ENCODE data around the gene NCOA7. TPM values are rescaled to one million over a fixed set of nuclear protein-coding genes. Genes with fewer than 3 reads are reported as not detected.

The NCOA7 gene
- total RNA-seq, 1 donor from 2014 or later: 27.3 TPM

GRCh38 chr6:125858427-125859320 lies 67.9 kb downstream of the NCOA7 start:
- peak; percentile 7 to 51 for DNase-seq (ENCODE audit: low spot score in 2 of 2)
- FAIRE-seq: no peak

- DNase-seq (ENCODE audit: low spot score in 2 of 2): no peak
- FAIRE-seq: no peak
These were observed 69.0 kb downstream of the NCOA7 start for GRCh38 chr6:125859727-125860126.

- no peak for FAIRE-seq
- no peak for DNase-seq (ENCODE audit: low spot score in 2 of 2)
These were observed 72.3 kb downstream of the NCOA7 start for GRCh38 chr6:125863023-125863422.

GRCh38 chr6:125865015-125865414 lies 74.3 kb downstream of the NCOA7 start:
- FAIRE-seq (no peak), DNase-seq (ENCODE audit: low spot score in 2 of 2) (no peak)

GRCh38 chr6:125866433-125866832 lies 75.7 kb downstream of the NCOA7 start:
- DNase-seq (ENCODE audit: low spot score in 2 of 2) (no peak), FAIRE-seq (no peak)

GRCh38 chr6:125867483-125867942 lies 76.8 kb downstream of the NCOA7 start:
- FAIRE-seq: no peak
- DNase-seq (ENCODE audit: low spot score in 2 of 2): no peak

- FAIRE-seq: no peak
These were observed 77.5 kb downstream of the NCOA7 start for GRCh38 chr6:125868252-125868651.

GRCh38 chr6:125868678-125869395 lies 78.1 kb downstream of the NCOA7 start:
- DNase-seq (ENCODE audit: low spot score in 2 of 2): peak in 1 of 2 donors; percentile 16
- FAIRE-seq: no peak

More at GRCh38 chr6:125868252-125868651, 77.5 kb downstream of the NCOA7 start:
- DNase-seq (ENCODE audit: low spot score in 2 of 2): no peak

GRCh38 chr6:125869427-125869826 lies 78.7 kb downstream of the NCOA7 start:
- DNase-seq (ENCODE audit: low spot score in 2 of 2) (no peak), FAIRE-seq (no peak)

- no peak for FAIRE-seq
These were observed 80.6 kb downstream of the NCOA7 start for GRCh38 chr6:125871365-125871764.

GRCh38 chr6:125872259-125872921 lies 81.6 kb downstream of the NCOA7 start:
- FAIRE-seq: no peak

More at GRCh38 chr6:125871365-125871764, 80.6 kb downstream of the NCOA7 start:
- DNase-seq (ENCODE audit: low spot score in 2 of 2): no peak

GRCh38 chr6:125882243-125882642 lies 91.5 kb downstream of the NCOA7 start:
- FAIRE-seq: no peak
- DNase-seq (ENCODE audit: low spot score in 2 of 2): no peak

More at GRCh38 chr6:125872259-125872921, 81.6 kb downstream of the NCOA7 start:
- no peak for DNase-seq (ENCODE audit: low spot score in 2 of 2)

GRCh38 chr6:125884634-125885371 lies 94.0 kb downstream of the NCOA7 start:
- FAIRE-seq: no peak
- no peak for DNase-seq (ENCODE audit: low spot score in 2 of 2)

GRCh38 chr6:125886021-125886420 lies 95.3 kb downstream of the NCOA7 start:
- FAIRE-seq (no peak), DNase-seq (ENCODE audit: low spot score in 2 of 2) (no peak)

GRCh38 chr6:125886914-125887313 lies 96.2 kb downstream of the NCOA7 start:
- DNase-seq (ENCODE audit: low spot score in 2 of 2): no peak
- no peak for FAIRE-seq

- no peak for DNase-seq (ENCODE audit: low spot score in 2 of 2)
- no peak for FAIRE-seq
These were observed 96.6 kb downstream of the NCOA7 start for GRCh38 chr6:125887372-125887771.

GRCh38 chr6:125888989-125889656 lies 98.4 kb downstream of the NCOA7 start:
- DNase-seq (ENCODE audit: low spot score in 2 of 2) (no peak), FAIRE-seq (no peak)

GRCh38 chr6:125899726-125900182 lies 109.0 kb downstream of the NCOA7 start:
- DNase-seq (ENCODE audit: low spot score in 2 of 2): no peak
- FAIRE-seq: no peak

GRCh38 chr6:125904871-125905270 lies 114.1 kb downstream of the NCOA7 start:
- DNase-seq (ENCODE audit: low spot score in 2 of 2): no peak
- FAIRE-seq: no peak
